IPS-15b (cell line): ENCODE measurements around the gene CSAD.

Source experiments
- H3K27me3 ChIP-seq: one replicate; pipeline ENCODE4 v1.6.1; 2013; ENCODE audit warnings: low read length; ENCODE audit not compliant: control insufficient read depth, insufficient read depth
- H3K36me3 ChIP-seq: one replicate; pipeline ENCODE4 v1.6.1; 2013; ENCODE audit warnings: low read length; ENCODE audit not compliant: control insufficient read depth, insufficient read depth
- H3K4me1 ChIP-seq: one replicate; pipeline ENCODE4 v1.6.1; 2013; ENCODE audit warnings: mild to moderate bottlenecking, low read length; ENCODE audit not compliant: control insufficient read depth, insufficient read depth
- H3K4me3 ChIP-seq: one replicate; pipeline ENCODE4 v1.5.1; 2013; ENCODE audit warnings: low read depth, low read length
- H3K9ac ChIP-seq: one replicate; pipeline ENCODE4 v1.6.1; 2013; ENCODE audit warnings: low read depth, mild to moderate bottlenecking, low read length
- H3K9me3 ChIP-seq: one replicate; pipeline ENCODE4 v1.6.1; 2013; ENCODE audit warnings: mild to moderate bottlenecking, low read length; ENCODE audit not compliant: control insufficient read depth, insufficient read depth

CSAD gene, protein sequence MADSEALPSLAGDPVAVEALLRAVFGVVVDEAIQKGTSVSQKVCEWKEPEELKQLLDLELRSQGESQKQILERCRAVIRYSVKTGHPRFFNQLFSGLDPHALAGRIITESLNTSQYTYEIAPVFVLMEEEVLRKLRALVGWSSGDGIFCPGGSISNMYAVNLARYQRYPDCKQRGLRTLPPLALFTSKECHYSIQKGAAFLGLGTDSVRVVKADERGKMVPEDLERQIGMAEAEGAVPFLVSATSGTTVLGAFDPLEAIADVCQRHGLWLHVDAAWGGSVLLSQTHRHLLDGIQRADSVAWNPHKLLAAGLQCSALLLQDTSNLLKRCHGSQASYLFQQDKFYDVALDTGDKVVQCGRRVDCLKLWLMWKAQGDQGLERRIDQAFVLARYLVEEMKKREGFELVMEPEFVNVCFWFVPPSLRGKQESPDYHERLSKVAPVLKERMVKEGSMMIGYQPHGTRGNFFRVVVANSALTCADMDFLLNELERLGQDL

DNA sequence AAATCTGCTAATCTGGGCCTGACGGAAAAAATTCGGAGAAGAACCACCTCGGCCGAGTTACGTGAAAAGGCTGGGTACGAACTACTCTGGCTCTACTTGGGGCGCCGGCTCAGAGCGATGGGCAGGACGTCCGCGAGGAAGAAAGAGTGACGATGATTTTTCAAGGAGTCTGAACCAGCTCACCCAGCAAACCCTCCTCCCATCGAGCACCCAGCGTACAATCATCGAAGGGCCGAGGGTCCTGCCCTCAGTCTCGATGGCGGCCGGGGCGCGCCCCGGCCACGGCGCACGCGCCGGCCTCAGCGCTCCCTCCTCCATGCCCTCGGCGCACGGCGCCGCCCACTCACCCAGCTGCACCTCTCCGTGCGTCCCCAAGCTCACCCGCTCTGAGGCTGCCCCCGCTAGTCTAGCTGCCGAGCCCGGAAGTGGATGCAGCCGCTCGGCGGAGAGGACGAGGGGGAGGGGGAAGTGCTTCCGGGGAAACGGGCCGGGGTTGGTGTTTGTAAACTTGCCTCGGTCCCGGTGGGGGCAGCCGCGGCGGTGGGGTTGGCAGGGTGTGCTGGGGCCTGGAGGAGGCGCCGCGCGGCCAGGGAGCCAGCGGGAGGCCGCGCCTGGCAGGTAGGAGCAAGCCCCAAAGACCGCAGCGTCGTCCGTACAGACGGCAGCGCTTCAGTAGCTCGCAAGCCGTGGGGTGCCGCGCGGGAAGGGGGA, at the start of gene CSAD, which contains the start of gene ZNF740:
Gene CSAD, minus strand, starts transcription at position 706 of the 711 bp plus-strand sequence. CDS start 7,455 bp downstream, outside the sequence.
Gene ZNF740, plus strand, starts transcription at position 503 of the 711 bp plus-strand sequence. CDS start 1,262 bp downstream, outside the sequence.
- peaks cover 7% of the 10 kb centered on the region for H3K4me1 ChIP-seq
- peak within 1 kb of the TSS; percentile 90 for H3K4me3 ChIP-seq
- H3K36me3 ChIP-seq, result peaks cover 9% of the 10 kb centered on the region

GRCh38 chr12:53230108-53230845, 49.6 kb upstream of the CSAD start:
- no peak overlapping the region for H3K9ac ChIP-seq
- H3K27me3 ChIP-seq, result peaks cover 4% of the 10 kb centered on the region
- no peak overlapping the region for H3K4me3 ChIP-seq
- H3K4me1 ChIP-seq, result peaks cover 24% of the 10 kb centered on the region
- no peaks in the 10 kb centered on the region for H3K9me3 ChIP-seq
- H3K36me3 ChIP-seq, result peaks cover 6% of the 10 kb centered on the region

More for the DNA sequence above, at the start of gene CSAD, which contains the start of gene ZNF740:
- Histone ChIP-seq H3K27me3 (peaks cover 41% of the 10 kb centered on the region), H3K9ac (peak within 1 kb of the TSS; percentile 79), H3K9me3 (no peaks in the 10 kb centered on the region)

DNA sequence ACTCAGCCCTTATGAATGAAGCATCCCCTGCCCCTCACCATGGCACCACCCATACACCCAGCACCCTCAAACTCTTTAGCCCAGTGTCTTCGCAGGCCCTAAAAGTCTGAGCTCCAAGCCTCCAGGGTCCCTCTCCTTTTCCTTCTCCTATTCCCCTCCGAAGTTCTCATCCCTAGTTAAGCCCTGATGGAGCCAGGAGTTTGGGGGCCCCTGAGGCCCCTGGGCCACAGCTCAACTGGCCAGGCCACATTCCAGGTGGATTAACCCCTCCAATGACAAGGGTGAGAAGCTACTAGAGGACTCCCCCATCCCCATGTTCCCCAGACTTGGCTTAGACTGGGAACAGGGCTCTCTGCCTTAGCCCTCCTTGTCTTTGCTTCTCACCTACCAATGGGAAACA, 48.7 kb upstream of the CSAD start:
- H3K9me3 ChIP-seq, result no peaks in the 10 kb centered on the region
- peaks cover 6% of the 10 kb centered on the region for H3K36me3 ChIP-seq
- H3K4me1 ChIP-seq, result peaks cover 26% of the 10 kb centered on the region
- H3K4me3 ChIP-seq, result no peak overlapping the region
- H3K9ac ChIP-seq, result no peak overlapping the region
- peaks cover 4% of the 10 kb centered on the region for H3K27me3 ChIP-seq

GRCh38 chr12:53227836-53228235, 47.1 kb upstream of the CSAD start:
- Histone ChIP-seq H3K27me3 (peaks cover 4% of the 10 kb centered on the region), H3K4me3 (no peak overlapping the region), H3K9ac (no peak overlapping the region), H3K4me1 (peaks cover 26% of the 10 kb centered on the region), H3K36me3 (peaks cover 6% of the 10 kb centered on the region), H3K9me3 (no peaks in the 10 kb centered on the region)

GRCh38 chr12:53227341-53227740, 46.6 kb upstream of the CSAD start:
- Histone ChIP-seq H3K27me3 (peaks cover 4% of the 10 kb centered on the region), H3K9ac (no peak overlapping the region), H3K36me3 (peaks cover 6% of the 10 kb centered on the region), H3K4me3 (no peak overlapping the region), H3K9me3 (no peaks in the 10 kb centered on the region), H3K4me1 (peaks cover 26% of the 10 kb centered on the region)

- Histone ChIP-seq H3K36me3 (peaks cover 6% of the 10 kb centered on the region), H3K4me1 (peaks cover 29% of the 10 kb centered on the region), H3K9me3 (no peaks in the 10 kb centered on the region), H3K27me3 (peaks cover 4% of the 10 kb centered on the region), H3K9ac (no peak overlapping the region), H3K4me3 (no peak overlapping the region)
These were observed 46.1 kb upstream of the CSAD start for GRCh38 chr12:53226815-53227214.

- Histone ChIP-seq H3K9ac (no peak overlapping the region), H3K36me3 (peaks cover 6% of the 10 kb centered on the region), H3K4me1 (peaks cover 29% of the 10 kb centered on the region), H3K9me3 (no peaks in the 10 kb centered on the region), H3K4me3 (no peak overlapping the region), H3K27me3 (no peaks in the 10 kb centered on the region)
These were observed 45.1 kb upstream of the CSAD start for GRCh38 chr12:53225635-53226424.

- Histone ChIP-seq H3K36me3 (peaks cover 6% of the 10 kb centered on the region), H3K4me3 (no peak overlapping the region), H3K27me3 (no peaks in the 10 kb centered on the region), H3K9ac (no peak overlapping the region), H3K4me1 (peaks cover 29% of the 10 kb centered on the region), H3K9me3 (no peaks in the 10 kb centered on the region)
These were observed 44.3 kb upstream of the CSAD start for GRCh38 chr12:53224897-53225634.

DNA sequence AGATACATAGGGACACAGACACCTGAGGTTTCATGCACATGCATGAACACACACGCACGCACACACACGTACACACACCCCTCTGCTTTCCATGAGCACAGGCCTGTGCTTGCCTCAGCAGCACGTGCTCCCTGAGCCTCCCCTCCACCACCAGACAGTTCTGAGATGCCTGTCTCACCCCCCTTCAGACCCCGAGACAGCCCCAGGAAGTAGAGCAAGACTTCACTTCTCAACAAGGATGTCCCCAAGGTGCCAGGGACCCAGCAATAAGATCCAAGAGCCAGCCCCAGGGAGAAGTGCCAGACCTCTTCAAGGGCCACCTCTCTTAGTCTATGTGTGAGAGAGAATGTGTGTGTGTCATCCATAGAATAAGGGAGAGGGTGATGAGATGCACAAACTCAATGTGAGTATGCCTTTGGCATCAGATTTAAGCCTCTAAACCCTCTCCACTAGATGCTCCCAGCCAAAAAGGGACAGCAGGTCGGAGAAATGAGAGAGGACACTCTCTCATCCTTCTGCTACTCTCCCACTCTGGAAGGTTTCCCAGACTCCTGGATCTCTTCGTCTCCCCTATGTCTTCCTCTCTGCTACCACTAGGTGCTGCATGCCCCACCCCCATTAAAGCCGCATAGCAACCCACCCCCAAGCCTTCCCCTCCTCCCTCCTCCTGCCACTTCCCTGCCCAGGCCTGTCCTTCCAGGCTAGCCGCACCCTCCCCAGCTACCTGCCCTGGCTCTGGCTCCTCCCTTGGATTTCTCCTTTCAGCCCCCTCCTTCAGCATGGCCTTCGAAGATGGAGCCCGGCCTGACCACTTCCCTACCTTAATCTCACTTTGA, 43.6 kb upstream of the CSAD start:
- Histone ChIP-seq H3K4me3 (peak overlapping the region; percentile 10), H3K4me1 (peaks cover 29% of the 10 kb centered on the region), H3K27me3 (peaks cover 5% of the 10 kb centered on the region), H3K9me3 (no peaks in the 10 kb centered on the region), H3K36me3 (peaks cover 6% of the 10 kb centered on the region), H3K9ac (no peak overlapping the region)
